ENCODE results near the gene GPRC5A. TPM values are rescaled to one million over a fixed set of nuclear protein-coding genes. Genes with fewer than 3 reads are reported as not detected.

The GPRC5A gene
- total RNA-seq, 4 donors from 2014 or later: 2.9 to 30.0 (median 3.8) TPM

GRCh38 chr12:12943586-12944260 lies 52.4 kb downstream of the GPRC5A start:
- Histone ChIP-seq H3K27me3 (no peaks in the 10 kb centered on the region), H3K9me3 (no peaks in the 10 kb centered on the region), H3K27ac (replicated peaks in 1 of 4) (peak overlapping the region in 3 of 4 donors; percentile 28 to 37 (median 34)), H3K36me3 (no peaks in the 10 kb centered on the region), H3K4me3 (no peak overlapping the region), H3K4me1 (peaks cover 0 to 11% (median 11%) of the 10 kb centered on the region in 4 donors)
- DNase-seq (ENCODE audit: extremely low spot score): peak; percentile 90
- intact Hi-C loops (cut with DNase I): no loop called here
- 69% methylated on average over 8 of the region's 8 CpGs for WGBS
- TF ChIP-seq CTCF (IDR thresholded peaks at IDR 0.05) (no peak), POLR2AphosphoS5 (IDR thresholded peaks at IDR 0.05) (peak in 1 of 2 donors; percentile 23)

GRCh38 chr12:12945591-12945990 lies 54.2 kb downstream of the GPRC5A start:
- DNase-seq (ENCODE audit: extremely low spot score): no peak
- Histone ChIP-seq H3K4me1 (peaks cover 0 to 11% (median 11%) of the 10 kb centered on the region in 4 donors), H3K27me3 (no peaks in the 10 kb centered on the region), H3K9me3 (no peaks in the 10 kb centered on the region), H3K27ac (replicated peaks in 1 of 4) (no peak overlapping the region), H3K36me3 (no peaks in the 10 kb centered on the region), H3K4me3 (no peak overlapping the region)
- TF ChIP-seq POLR2AphosphoS5 (IDR thresholded peaks at IDR 0.05) (no peak), CTCF (IDR thresholded peaks at IDR 0.05) (no peak), POLR2A (IDR thresholded peaks at IDR 0.05; ENCODE audit: low read depth) (no peak), EP300 (IDR thresholded peaks at IDR 0.05) (no peak)
- intact Hi-C loops (cut with DNase I): no loop called here

GRCh38 chr12:12946686-12947355 lies 55.5 kb downstream of the GPRC5A start:
- Histone ChIP-seq H3K27ac (replicated peaks in 1 of 4) (no peak overlapping the region), H3K36me3 (no peaks in the 10 kb centered on the region), H3K4me1 (peaks cover 0 to 11% (median 11%) of the 10 kb centered on the region in 4 donors), H3K27me3 (no peaks in the 10 kb centered on the region), H3K9me3 (no peaks in the 10 kb centered on the region), H3K4me3 (no peak overlapping the region)
- DNase-seq (ENCODE audit: extremely low spot score): peak; percentile 60
- intact Hi-C loops (cut with DNase I): no loop called here
- no peak for TF ChIP-seq EP300 (IDR thresholded peaks at IDR 0.05)
- TF ChIP-seq POLR2A (IDR thresholded peaks at IDR 0.05; ENCODE audit: low read depth): no peak
- WGBS: 88% methylated on average over 7 of the region's 7 CpGs

- intact Hi-C loops (cut with DNase I): no loop called here
- Histone ChIP-seq H3K27me3 (no peaks in the 10 kb centered on the region), H3K27ac (replicated peaks in 1 of 4) (no peak overlapping the region), H3K4me1 (peaks cover 0 to 11% (median 11%) of the 10 kb centered on the region in 4 donors), H3K4me3 (no peak overlapping the region), H3K9me3 (no peaks in the 10 kb centered on the region), H3K36me3 (no peaks in the 10 kb centered on the region)
- peak; percentile 50 for DNase-seq (ENCODE audit: extremely low spot score)
- no peak for TF ChIP-seq CTCF (IDR thresholded peaks at IDR 0.05)
- no peak for TF ChIP-seq EP300 (IDR thresholded peaks at IDR 0.05)
- no peak for TF ChIP-seq POLR2A (IDR thresholded peaks at IDR 0.05; ENCODE audit: low read depth)
- no peak for TF ChIP-seq POLR2AphosphoS5 (IDR thresholded peaks at IDR 0.05)
- WGBS: 82% methylated on average over 4 of the region's 4 CpGs
Measured at GRCh38 chr12:12947902-12948301, 56.5 kb downstream of the GPRC5A start.

- WGBS: 86% methylated on average over 1 of the region's 1 CpG
- Histone ChIP-seq H3K4me3 (no peak overlapping the region), H3K36me3 (no peaks in the 10 kb centered on the region), H3K27me3 (no peaks in the 10 kb centered on the region), H3K4me1 (no peaks in the 10 kb centered on the region), H3K27ac (replicated peaks in 1 of 4) (no peak overlapping the region), H3K9me3 (no peaks in the 10 kb centered on the region)
- no peak for TF ChIP-seq POLR2A (IDR thresholded peaks at IDR 0.05; ENCODE audit: low read depth)
- TF ChIP-seq POLR2AphosphoS5 (IDR thresholded peaks at IDR 0.05): no peak
- TF ChIP-seq CTCF (IDR thresholded peaks at IDR 0.05): no peak
- no peak for TF ChIP-seq EP300 (IDR thresholded peaks at IDR 0.05)
- no peak for DNase-seq (ENCODE audit: extremely low spot score)
- intact Hi-C loops (cut with DNase I): no loop called here
Measured at GRCh38 chr12:12951504-12951903, 60.1 kb downstream of the GPRC5A start.

All from esophagus muscularis mucosa (tissue), 4 donors.